PC-9 (cell line): Measurements from ENCODE around the gene HBG1.

Experiments used
- EZH2 ChIP-seq: fragments of 200-600 bp; sonication (generic); IDR thresholded peaks from 2 replicates; pipeline ENCODE4 v1.8.0; 2017; ENCODE audit warnings: antibody characterized with exemption, low read depth
- TF ChIP-seq, protein P1 (sequence below): fragments of 200-600 bp; sonication (generic); conservative IDR thresholded peaks from 2 replicates; pipeline ENCODE4 v1.6.1; 2017; ENCODE audit warnings: mixed run types, antibody characterized with exemption, mild to moderate bottlenecking, moderate library complexity

DNA sequence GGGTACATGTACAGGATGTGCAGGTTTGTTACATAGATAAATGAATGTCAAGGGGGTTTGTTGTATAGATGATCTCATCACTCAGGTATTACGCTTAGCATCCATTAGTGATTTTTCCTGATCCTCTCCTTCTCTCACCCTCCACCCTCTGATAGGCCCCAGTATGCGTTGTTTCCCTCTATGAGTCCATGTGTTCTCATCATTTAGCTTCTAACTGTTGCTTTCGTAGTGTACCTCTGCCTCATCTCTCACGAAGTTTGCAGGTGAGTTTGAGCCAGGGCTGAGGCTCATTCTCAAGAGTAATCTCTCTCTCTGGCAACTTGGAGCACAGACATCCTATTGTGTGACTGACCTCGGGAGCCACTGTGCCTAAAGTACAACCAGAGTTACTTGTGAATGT lies 24.7 kb upstream of the HBG1 start:
- TF ChIP-seq, protein P1, sequence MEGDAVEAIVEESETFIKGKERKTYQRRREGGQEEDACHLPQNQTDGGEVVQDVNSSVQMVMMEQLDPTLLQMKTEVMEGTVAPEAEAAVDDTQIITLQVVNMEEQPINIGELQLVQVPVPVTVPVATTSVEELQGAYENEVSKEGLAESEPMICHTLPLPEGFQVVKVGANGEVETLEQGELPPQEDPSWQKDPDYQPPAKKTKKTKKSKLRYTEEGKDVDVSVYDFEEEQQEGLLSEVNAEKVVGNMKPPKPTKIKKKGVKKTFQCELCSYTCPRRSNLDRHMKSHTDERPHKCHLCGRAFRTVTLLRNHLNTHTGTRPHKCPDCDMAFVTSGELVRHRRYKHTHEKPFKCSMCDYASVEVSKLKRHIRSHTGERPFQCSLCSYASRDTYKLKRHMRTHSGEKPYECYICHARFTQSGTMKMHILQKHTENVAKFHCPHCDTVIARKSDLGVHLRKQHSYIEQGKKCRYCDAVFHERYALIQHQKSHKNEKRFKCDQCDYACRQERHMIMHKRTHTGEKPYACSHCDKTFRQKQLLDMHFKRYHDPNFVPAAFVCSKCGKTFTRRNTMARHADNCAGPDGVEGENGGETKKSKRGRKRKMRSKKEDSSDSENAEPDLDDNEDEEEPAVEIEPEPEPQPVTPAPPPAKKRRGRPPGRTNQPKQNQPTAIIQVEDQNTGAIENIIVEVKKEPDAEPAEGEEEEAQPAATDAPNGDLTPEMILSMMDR = no peak
- no peak for TF ChIP-seq EZH2
